Neural cell (in vitro differentiated cells): Measurements from ENCODE around the gene MSMP. TPM values are rescaled to one million over a fixed set of nuclear protein-coding genes. Genes with fewer than 3 reads are reported as not detected.

Experiments used
- H2AFZ ChIP-seq: fragments of 200-600, 300-800 bp; sonication (generic), shearing (Covaris generic); 2 replicates; pipeline ENCODE4 v1.6.0; 2014; ENCODE audit warnings: low read depth, mild to moderate bottlenecking, antibody characterized with exemption, low read length, moderate library complexity
- H3F3A ChIP-seq: fragments of 200-600 bp; shearing (Covaris generic); 2 replicates; pipeline ENCODE4 v1.6.1; 2016; ENCODE audit warnings: mild to moderate bottlenecking, moderate library complexity, mixed read lengths, antibody characterized with exemption, low read length; ENCODE audit not compliant: insufficient read depth, poor library complexity, severe bottlenecking
- H3K27ac ChIP-seq: fragments of 200-600, 300-800 bp; sonication (generic), shearing (Covaris generic); 2 replicates; pipeline ENCODE4 v1.5.1; 2014; ENCODE audit warnings: mild to moderate bottlenecking, low read length, moderate library complexity
- H3K27me3 ChIP-seq: fragments of 300-800, 200-600 bp; sonication (generic), shearing (Covaris generic); 2 replicates; pipeline ENCODE4 v1.6.0; 2014; ENCODE audit warnings: mild to moderate bottlenecking, low read depth, low read length, moderate library complexity; ENCODE audit not compliant: insufficient read depth
- H3K36me3 ChIP-seq: fragments of 300-800, 200-600 bp; sonication (generic), shearing (Covaris generic); 2 replicates; pipeline ENCODE4 v1.5.1; 2014; ENCODE audit warnings: mild to moderate bottlenecking, antibody characterized with exemption, low read length, moderate library complexity; ENCODE audit not compliant: insufficient read depth
- H3K4me2 ChIP-seq: fragments of 300-800, 200-600 bp; sonication (generic), shearing (Covaris generic); 2 replicates; pipeline ENCODE4 v1.6.0; 2014; ENCODE audit warnings: mild to moderate bottlenecking, low read length
- H3K4me3 ChIP-seq: fragments of 300-800, 200-600 bp; sonication (generic), shearing (Covaris generic); 2 replicates; pipeline ENCODE4 v1.5.1; 2014; ENCODE audit warnings: mild to moderate bottlenecking, low read length, moderate library complexity
- H3K79me2 ChIP-seq: fragments of 200-600 bp; shearing (Covaris generic); replicated peaks from 2 replicates; pipeline ENCODE4 v1.6.0; 2014; ENCODE audit warnings: mild to moderate bottlenecking, low read length, moderate library complexity; ENCODE audit not compliant: insufficient read depth
- H3K9ac ChIP-seq: fragments of 300-800, 200-600 bp; sonication (generic), shearing (Covaris generic); 2 replicates; pipeline ENCODE4 v1.6.1; 2016; ENCODE audit warnings: mild to moderate bottlenecking, low read length, mixed read lengths
- H3K9me2 ChIP-seq: fragments of 200-600 bp; shearing (Covaris generic); 2 replicates; pipeline ENCODE4 v1.6.1; 2016; ENCODE audit warnings: mild to moderate bottlenecking, low read length, mixed read lengths; ENCODE audit not compliant: insufficient read depth
- H3K9me3 ChIP-seq: fragments of 200-600, 300-800 bp; sonication (generic), shearing (Covaris generic); 2 replicates; pipeline ENCODE4 v1.6.1; 2016; ENCODE audit warnings: mild to moderate bottlenecking, mixed run types, low read length, moderate library complexity, mixed read lengths
- H4K20me1 ChIP-seq: fragments of 200-600 bp; shearing (Covaris generic); 2 replicates; pipeline ENCODE4 v1.6.1; 2016; ENCODE audit warnings: mild to moderate bottlenecking, mixed run types; ENCODE audit not compliant: insufficient read depth
- EP300 ChIP-seq: fragments of 450-650 bp; conservative IDR thresholded peaks from 2 replicates; pipeline ENCODE4 v1.6.1; 2014; ENCODE audit warnings: antibody characterized with exemption, mild to moderate bottlenecking, moderate library complexity; ENCODE audit not compliant: poor library complexity, severe bottlenecking
- EZH2 ChIP-seq: fragments of 200-600, 300-800 bp; shearing (Covaris generic), sonication (generic); IDR thresholded peaks from 2 replicates; pipeline ENCODE4 v1.6.1; 2014; ENCODE audit warnings: antibody characterized with exemption, low read length, borderline replicate concordance, mild to moderate bottlenecking; ENCODE audit not compliant: insufficient read depth, poor library complexity, severe bottlenecking
- MXI1 ChIP-seq: fragments of 450-650 bp; conservative IDR thresholded peaks from 2 replicates; pipeline ENCODE4 v1.6.1; 2014; ENCODE audit warnings: antibody characterized with exemption, mild to moderate bottlenecking; ENCODE audit not compliant: poor library complexity, severe bottlenecking
- POLR2AphosphoS5 ChIP-seq: IDR thresholded peaks from 2 replicates; pipeline ENCODE4 v1.6.1; 2012
- RAD21 ChIP-seq: fragments of 450-650 bp; conservative IDR thresholded peaks from 2 replicates; pipeline ENCODE4 v1.6.1; 2014; ENCODE audit warnings: antibody characterized with exemption, mild to moderate bottlenecking, moderate library complexity
- SMC3 ChIP-seq: fragments of 450-650 bp; conservative IDR thresholded peaks from 2 replicates; pipeline ENCODE4 v1.6.1; 2014; ENCODE audit warnings: antibody characterized with exemption, mild to moderate bottlenecking, moderate library complexity; ENCODE audit not compliant: poor library complexity
- TAF1 ChIP-seq: IDR thresholded peaks from 2 replicates; pipeline ENCODE4 v1.6.1; 2012; ENCODE audit warnings: low read depth
- polyA plus RNA-seq: library from polyadenylated mRNA; depleted of rRNA; stranded (reverse); fragments of >200 nt; gene quantifications from 2 replicates; pipeline ENCODE4 v1.2.3, GENCODE V29; 2014
- TF ChIP-seq, protein P1 (sequence below): IDR thresholded peaks from 2 replicates; pipeline ENCODE4 v1.6.1; 2012; ENCODE audit warnings: borderline replicate concordance
- TF ChIP-seq, protein P2 (sequence below): fragments of 450-650 bp; IDR thresholded peaks from 2 replicates; pipeline ENCODE4 v1.5.1; 2014; ENCODE audit warnings: antibody characterized with exemption, mild to moderate bottlenecking, moderate library complexity; ENCODE audit not compliant: poor library complexity, severe bottlenecking

The MSMP gene
- polyA plus RNA-seq, 1 donor from 2014 or later, result not detected

DNA sequence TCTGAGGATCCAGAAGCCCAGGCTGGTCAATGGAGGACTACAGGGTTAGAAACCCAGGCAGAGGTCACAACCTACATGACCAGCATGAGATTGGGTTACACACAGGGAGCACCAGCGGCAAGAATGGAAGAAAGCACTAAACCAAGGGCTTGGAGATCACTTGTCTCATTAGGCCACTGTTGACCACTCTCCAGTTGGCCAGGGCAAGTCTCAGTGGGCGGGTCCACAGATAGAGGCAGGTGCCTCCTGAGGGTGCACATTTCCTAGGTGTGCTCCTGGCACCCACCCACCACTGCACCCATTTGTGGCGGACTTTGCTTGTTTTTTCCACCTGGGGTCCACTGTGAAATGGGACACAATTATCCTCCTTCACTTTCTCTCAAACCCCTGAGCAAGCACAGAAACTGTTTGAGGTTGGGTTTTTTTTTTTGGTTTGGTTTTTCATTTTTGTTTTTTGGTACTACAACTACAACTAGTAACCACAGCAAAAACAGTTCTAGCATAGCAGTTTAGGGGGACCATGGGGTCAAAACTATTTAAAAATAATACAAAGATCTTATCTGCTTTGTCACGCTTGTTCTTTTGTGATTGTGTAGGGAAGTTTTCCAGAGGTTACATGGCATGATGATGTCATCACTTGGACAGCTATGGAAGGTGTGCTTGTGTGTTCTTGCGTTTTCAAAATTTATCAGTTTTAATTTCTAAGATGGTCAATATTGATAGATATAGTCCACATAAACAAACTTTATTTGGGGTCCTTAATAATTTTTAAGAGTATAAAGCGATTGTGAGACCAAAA, 43.4 kb upstream of the MSMP start:
- no peak for TF ChIP-seq MXI1
- TF ChIP-seq, protein P1, sequence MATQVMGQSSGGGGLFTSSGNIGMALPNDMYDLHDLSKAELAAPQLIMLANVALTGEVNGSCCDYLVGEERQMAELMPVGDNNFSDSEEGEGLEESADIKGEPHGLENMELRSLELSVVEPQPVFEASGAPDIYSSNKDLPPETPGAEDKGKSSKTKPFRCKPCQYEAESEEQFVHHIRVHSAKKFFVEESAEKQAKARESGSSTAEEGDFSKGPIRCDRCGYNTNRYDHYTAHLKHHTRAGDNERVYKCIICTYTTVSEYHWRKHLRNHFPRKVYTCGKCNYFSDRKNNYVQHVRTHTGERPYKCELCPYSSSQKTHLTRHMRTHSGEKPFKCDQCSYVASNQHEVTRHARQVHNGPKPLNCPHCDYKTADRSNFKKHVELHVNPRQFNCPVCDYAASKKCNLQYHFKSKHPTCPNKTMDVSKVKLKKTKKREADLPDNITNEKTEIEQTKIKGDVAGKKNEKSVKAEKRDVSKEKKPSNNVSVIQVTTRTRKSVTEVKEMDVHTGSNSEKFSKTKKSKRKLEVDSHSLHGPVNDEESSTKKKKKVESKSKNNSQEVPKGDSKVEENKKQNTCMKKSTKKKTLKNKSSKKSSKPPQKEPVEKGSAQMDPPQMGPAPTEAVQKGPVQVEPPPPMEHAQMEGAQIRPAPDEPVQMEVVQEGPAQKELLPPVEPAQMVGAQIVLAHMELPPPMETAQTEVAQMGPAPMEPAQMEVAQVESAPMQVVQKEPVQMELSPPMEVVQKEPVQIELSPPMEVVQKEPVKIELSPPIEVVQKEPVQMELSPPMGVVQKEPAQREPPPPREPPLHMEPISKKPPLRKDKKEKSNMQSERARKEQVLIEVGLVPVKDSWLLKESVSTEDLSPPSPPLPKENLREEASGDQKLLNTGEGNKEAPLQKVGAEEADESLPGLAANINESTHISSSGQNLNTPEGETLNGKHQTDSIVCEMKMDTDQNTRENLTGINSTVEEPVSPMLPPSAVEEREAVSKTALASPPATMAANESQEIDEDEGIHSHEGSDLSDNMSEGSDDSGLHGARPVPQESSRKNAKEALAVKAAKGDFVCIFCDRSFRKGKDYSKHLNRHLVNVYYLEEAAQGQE, result no peak
- TF ChIP-seq SMC3, result no peak
- TF ChIP-seq RAD21, result no peak
- TF ChIP-seq, protein P2, sequence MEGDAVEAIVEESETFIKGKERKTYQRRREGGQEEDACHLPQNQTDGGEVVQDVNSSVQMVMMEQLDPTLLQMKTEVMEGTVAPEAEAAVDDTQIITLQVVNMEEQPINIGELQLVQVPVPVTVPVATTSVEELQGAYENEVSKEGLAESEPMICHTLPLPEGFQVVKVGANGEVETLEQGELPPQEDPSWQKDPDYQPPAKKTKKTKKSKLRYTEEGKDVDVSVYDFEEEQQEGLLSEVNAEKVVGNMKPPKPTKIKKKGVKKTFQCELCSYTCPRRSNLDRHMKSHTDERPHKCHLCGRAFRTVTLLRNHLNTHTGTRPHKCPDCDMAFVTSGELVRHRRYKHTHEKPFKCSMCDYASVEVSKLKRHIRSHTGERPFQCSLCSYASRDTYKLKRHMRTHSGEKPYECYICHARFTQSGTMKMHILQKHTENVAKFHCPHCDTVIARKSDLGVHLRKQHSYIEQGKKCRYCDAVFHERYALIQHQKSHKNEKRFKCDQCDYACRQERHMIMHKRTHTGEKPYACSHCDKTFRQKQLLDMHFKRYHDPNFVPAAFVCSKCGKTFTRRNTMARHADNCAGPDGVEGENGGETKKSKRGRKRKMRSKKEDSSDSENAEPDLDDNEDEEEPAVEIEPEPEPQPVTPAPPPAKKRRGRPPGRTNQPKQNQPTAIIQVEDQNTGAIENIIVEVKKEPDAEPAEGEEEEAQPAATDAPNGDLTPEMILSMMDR, result no peak
- TF ChIP-seq TAF1, result no peak
- TF ChIP-seq EP300, result no peak
- no peak for TF ChIP-seq EZH2
- no peak for TF ChIP-seq POLR2AphosphoS5
- H2AFZ ChIP-seq, result no peak overlapping the region
- H3F3A ChIP-seq, result no peaks in the 10 kb centered on the region
- no peak overlapping the region for H3K4me2 ChIP-seq
- no peaks in the 10 kb centered on the region for H3K27me3 ChIP-seq
- H3K36me3 ChIP-seq, result no peaks in the 10 kb centered on the region
- no peak overlapping the region for H3K9ac ChIP-seq
- H3K9me3 ChIP-seq, result no peaks in the 10 kb centered on the region
- H4K20me1 ChIP-seq, result no peaks in the 10 kb centered on the region
- no peak overlapping the region for H3K27ac ChIP-seq
- no peaks in the 10 kb centered on the region for H3K79me2 ChIP-seq
- H3K9me2 ChIP-seq, result no peaks in the 10 kb centered on the region
- no peak overlapping the region for H3K4me3 ChIP-seq

DNA sequence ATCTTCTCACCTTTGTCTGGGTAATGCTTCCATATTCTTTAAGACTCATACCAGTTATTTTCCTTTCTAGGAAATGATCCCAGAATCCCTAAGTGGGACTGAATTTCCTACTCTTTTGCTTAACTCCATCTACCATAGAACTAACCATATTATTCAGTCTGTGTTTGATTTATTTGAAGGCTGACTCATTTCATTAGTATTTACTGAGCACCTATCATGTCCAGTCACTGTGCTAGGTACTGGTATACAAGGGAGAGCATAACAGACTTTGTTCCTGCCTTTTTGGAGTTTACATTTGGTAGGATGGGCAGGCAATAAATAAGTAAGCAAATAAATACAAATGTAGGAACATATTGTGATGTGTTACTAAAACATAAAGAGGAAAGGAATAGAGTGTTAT, 41.6 kb upstream of the MSMP start:
- no peak for TF ChIP-seq MXI1
- TF ChIP-seq, protein P1, result no peak
- TF ChIP-seq RAD21, result no peak
- Histone ChIP-seq H2AFZ (no peak overlapping the region), H3K27ac (no peak overlapping the region), H3K79me2 (no peaks in the 10 kb centered on the region), H4K20me1 (no peaks in the 10 kb centered on the region), H3K9me3 (no peaks in the 10 kb centered on the region), H3K36me3 (no peaks in the 10 kb centered on the region), H3K4me2 (no peak overlapping the region), H3K4me3 (no peak overlapping the region), H3F3A (no peaks in the 10 kb centered on the region), H3K9ac (no peak overlapping the region), H3K9me2 (no peaks in the 10 kb centered on the region), H3K27me3 (no peaks in the 10 kb centered on the region)
